ENCODE data around the gene PTPRE. TPM values are rescaled to one million over a fixed set of nuclear protein-coding genes. Genes with fewer than 3 reads are reported as not detected.

Gene PTPRE
- total RNA-seq, 1 experiment from 2014 or later, result 6.8 TPM

- no peak for DNase-seq (ENCODE audit: low read depth)
Measured at GRCh38 chr10:128022261-128023196, 115.6 kb downstream of the PTPRE start.

- DNase-seq (ENCODE audit: low read depth), result no peak
Measured at GRCh38 chr10:128024426-128024825, 117.5 kb downstream of the PTPRE start.

DNA sequence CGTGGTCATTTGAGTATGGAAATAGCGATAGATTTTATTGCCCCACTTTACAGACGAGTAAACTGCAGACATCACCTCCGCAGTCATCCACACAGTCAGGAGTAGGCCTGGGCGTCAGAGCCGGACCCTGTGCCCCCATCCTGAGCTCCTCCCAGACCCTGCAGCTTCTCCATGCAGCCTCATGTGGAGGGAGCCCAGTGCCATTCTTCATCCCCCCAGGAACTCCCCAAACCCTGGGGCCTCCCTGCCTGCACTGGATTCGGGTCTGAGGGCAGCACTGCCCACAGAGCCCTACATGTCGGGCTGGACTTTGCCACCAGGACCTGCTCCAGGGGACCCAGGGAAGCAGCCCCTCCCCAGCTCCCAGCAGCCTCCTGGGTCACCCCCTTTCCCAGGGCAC, 118.5 kb downstream of the PTPRE start:
- DNase-seq (ENCODE audit: low read depth), result no peak

- no peak for DNase-seq (ENCODE audit: low read depth)
Measured at GRCh38 chr10:128025951-128026350, 119.0 kb downstream of the PTPRE start.

DNA sequence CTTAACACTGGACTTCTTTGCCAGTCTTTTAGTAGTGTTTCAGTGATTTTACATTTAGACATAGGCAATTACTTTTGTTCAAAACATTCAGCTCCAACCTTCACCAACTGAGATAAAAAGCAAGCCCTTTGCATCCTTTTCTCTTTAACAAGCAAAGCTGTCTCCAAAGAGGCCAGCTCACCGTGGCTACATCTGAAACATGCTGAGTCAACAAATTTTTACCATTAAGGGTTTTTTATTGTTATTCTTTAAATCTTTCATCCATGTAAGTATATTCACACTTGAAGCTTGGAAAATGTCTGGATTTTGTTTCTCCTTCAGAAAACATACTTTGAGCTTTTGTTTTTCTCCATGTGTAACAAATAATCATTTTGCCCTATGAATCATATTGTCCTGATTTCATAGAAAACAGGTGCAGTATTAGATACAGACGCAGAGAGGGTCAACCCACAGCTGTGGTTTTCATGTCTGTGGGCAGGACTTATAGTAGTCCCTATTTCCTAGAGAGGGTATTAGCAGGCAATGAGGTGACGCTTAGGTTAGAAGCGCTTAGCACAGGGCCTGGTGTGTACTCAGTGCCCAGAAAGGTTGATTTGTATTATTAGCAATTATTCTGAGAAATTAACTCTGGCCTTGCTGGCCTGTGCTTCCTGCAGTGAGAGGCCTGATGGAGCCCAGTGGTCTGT, 119.9 kb downstream of the PTPRE start:
- DNase-seq (ENCODE audit: low read depth), result peak; percentile 73

- no peak for DNase-seq (ENCODE audit: low read depth)
Measured at GRCh38 chr10:128027306-128027705, 120.4 kb downstream of the PTPRE start.

DNA sequence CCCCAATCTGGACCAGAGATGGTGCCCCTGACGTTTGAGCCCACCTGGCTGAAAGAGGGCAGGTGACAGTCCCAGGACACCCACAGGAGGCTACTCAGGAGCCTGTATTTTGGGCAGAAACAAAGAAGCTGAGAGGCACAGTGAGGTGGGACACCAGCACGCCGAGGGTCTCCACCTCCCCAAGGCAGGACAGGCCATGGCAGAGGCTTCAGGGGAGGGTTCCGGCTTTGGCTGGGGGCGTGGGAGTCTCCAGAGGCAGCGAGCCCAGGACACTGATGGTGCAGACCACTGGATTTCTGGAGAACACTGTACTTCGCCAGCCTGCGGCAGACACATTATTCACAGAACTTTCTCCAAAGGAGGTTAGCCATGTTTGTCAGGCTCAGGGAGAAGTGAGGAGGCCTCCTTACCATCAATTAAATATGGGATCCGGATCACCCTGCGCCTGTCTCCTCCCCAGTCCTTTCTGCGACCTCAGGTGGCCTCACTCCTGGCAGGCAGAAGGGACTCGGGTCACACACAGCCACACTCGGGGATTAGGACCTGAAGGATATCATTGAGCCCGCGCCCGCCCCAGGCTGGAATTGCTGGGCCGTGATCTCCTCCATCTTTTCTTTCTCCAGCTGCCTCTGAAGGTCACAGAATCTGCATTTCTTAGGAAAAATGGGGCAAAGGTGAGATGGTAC, 121.1 kb downstream of the PTPRE start:
- DNase-seq (ENCODE audit: low read depth), result no peak

DNA sequence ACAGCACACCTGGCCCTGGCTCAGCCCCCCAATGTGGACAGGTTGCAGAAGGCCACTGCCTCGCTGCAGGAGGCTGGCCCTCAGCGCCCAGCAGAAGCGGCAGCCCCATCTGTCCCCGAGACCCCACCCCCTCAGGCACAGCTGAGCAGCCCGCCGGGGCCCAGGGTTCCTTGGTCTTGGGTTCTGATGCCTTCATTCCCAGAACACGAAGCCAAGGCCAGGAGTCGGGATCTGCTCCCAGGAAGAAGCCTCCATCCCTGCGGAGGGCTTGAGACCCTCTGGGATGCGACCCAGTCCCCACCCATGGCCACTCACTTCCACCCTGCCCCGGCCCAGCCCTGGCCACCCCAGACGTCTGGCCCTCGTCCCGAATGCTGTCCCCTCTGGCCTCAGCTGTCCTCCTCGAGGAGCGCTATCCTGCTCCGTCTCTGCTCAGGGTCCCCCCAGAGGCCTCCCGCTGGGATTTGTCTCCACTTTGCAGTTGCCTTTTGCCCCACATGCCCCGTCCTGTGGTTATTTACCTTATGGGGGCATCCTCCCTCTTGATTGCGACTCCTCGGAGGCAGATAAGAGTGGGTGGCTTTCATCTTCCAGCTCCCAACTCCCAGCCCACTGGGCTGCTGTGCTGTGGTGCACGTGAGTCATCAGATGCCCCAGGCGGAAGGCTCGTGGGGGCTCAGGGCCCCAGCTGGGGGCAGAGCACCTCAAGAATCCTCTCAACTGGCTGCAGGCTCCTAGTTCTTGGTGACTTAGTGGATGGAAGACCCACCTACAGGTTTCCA, 121.8 kb downstream of the PTPRE start:
- DNase-seq (ENCODE audit: low read depth), result no peak

GRCh38 chr10:128029290-128029651, 122.4 kb downstream of the PTPRE start:
- no peak for DNase-seq (ENCODE audit: low read depth)

- no peak for DNase-seq (ENCODE audit: low read depth)
Measured at GRCh38 chr10:128029731-128030369, 122.9 kb downstream of the PTPRE start.

DNA sequence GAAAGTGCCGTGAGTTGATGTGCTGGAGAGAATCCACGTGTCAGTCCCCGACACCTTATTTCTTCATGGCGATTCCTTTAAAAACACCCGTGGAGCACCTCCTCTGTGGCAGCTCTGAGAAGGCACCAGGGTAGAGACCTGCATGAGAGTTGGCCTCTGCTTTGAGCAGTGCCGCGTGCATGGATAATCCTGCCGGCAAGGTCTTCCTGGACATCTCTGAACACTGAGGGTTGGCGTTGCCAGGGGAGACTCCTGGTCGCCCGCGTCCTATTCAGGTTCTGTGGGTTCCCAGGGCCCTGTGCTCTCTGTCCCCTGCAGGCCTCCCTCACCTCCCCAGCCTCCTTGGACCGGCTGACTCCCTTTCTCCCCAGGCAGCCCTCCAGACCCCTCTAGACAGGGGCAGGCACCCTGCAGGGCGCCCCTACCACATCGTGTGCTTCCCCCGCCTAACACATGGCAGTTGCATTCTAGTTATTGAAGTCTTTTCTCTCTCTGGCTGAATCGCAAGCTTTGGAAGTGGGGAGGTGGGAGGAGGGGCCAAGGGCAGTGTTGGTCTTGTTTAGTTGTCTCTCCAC, 123.7 kb downstream of the PTPRE start:
- DNase-seq (ENCODE audit: low read depth), result no peak

DNA sequence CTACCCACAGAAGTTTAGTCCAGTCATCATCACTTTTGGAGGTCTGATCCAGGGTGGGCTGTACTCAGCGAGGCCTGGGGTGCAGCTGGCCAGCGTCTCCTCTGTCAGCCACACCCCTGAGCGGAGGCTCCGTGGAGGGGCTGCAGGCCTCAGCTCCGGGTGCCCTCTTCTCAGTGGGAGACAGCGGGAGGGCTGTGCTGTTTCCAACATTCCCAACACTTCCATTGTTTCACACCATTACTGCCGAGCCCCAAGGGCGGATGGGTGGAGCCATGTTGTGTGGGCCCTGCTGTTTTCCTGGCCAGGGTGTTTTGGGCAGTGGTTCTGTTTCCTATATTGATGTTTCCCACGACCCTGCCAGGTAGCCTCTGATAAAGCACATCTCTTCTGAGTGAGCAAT, 124.3 kb downstream of the PTPRE start:
- no peak for DNase-seq (ENCODE audit: low read depth)

- no peak for DNase-seq (ENCODE audit: low read depth)
Measured at GRCh38 chr10:128032466-128032865, 125.6 kb downstream of the PTPRE start.

DNA sequence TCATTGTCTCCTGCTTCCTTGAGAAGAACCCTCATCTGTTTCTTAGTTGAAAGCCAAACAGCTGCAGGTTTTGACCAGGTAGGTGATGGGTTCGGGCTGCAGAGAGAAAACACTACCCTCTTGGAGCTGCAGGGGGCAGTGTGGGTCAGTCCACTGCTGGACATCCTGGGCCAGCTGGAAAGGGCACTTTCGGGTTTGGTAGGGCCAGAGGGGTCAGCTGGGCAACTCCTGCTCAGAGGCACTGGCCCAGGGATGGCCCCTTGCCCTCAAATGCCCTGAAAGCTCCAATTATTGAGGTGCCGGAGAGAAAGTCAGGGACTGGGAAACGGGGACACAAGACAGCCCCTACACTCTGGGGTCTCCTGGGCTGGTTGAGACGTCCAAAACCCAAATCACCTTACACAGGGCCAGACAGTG, 128.7 kb downstream of the PTPRE start:
- DNase-seq (ENCODE audit: low read depth), result peak; percentile 43

- DNase-seq (ENCODE audit: low read depth), result no peak
Measured at GRCh38 chr10:128036011-128036615, 129.2 kb downstream of the PTPRE start.

DNA sequence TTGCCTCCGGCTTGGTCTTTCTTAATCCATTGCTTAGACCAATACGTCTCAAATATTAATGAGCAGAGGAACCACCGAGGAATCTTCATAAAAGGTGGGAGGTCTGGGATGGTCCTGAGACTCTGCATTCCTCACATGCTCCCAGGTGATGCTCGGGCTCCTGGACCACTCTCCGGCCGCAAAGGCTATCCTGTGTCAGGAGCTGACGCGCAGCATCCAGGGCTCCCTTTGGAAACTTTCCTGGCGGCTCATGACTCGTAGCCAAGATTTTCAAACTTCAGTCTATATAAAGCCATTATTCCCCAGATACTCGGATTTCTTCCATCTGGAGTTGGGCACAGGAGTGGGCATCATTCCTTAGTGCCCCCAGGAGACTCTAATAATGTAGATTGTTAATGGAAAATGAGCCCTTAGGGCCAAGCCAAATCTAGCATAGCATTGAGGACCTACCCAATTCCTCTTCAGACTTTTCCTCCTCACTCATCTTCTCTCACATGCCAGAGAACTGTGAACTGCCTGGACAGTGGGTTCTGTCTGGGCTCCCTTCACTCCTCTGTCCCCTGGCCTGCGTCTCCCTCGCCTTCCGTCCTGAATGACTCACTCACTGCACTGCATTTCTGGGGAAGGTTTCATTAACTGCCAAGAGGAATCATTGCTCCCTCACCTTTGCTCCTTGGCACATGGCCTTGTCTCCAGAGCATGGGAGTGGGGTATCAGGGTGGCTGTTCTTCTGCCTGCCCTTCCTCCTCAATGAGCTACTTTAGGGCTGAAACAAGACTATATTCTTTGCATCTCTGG, 130.0 kb downstream of the PTPRE start:
- DNase-seq (ENCODE audit: low read depth), result peak; percentile 60

GRCh38 chr10:128040096-128040495, 133.2 kb downstream of the PTPRE start:
- DNase-seq (ENCODE audit: low read depth), result no peak

DNA sequence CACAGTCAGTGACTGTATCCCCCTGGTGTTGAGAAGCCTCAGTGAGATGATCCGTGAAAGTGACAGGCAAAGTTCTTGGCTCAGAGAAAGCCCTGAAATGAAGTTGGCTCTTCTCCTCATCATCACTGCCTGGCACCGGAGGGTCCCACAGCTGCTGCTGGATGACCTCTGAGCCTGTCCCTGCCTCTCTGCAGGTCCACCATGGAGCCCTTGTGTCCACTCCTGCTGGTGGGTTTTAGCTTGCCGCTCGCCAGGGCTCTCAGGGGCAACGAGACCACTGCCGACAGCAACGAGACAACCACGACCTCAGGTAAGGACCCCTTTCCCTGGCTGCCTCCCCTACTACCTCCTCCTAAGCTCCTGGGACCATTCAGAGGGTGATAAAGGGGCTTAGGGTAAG, 133.8 kb downstream of the PTPRE start:
- no peak for DNase-seq (ENCODE audit: low read depth)

GRCh38 chr10:128042131-128042610, 135.3 kb downstream of the PTPRE start:
- no peak for DNase-seq (ENCODE audit: low read depth)
